Astrocyte of the spinal cord (primary cell): ENCODE measurements around the gene NFKB2.
A peak's percentile ranks its signal among the peaks of the same experiment; 100 is the strongest.

ENCODE experiments used
- DNase-seq: peaks from one replicate; pipeline ENCODE4 v3.0.0; 2011; ENCODE audit warnings: low read depth, low spot score
- H3K4me3 ChIP-seq: 2 replicates; pipeline ENCODE4 v1.5.1; 2011; ENCODE audit warnings: low read depth, mild to moderate bottlenecking, low read length, moderate library complexity
- in situ Hi-C: cut with HindIII; loops from 2 replicates; pipeline ENCODE4 v1.10.0; 2017; ENCODE audit warnings: low sequenced_read_pairs
- TF ChIP-seq, protein P1 (sequence below): IDR thresholded peaks from 2 replicates; pipeline ENCODE4 v1.5.1; 2012; ENCODE audit warnings: low read depth, mild to moderate bottlenecking, low read length, inconsistent platforms

Gene NFKB2

DNA sequence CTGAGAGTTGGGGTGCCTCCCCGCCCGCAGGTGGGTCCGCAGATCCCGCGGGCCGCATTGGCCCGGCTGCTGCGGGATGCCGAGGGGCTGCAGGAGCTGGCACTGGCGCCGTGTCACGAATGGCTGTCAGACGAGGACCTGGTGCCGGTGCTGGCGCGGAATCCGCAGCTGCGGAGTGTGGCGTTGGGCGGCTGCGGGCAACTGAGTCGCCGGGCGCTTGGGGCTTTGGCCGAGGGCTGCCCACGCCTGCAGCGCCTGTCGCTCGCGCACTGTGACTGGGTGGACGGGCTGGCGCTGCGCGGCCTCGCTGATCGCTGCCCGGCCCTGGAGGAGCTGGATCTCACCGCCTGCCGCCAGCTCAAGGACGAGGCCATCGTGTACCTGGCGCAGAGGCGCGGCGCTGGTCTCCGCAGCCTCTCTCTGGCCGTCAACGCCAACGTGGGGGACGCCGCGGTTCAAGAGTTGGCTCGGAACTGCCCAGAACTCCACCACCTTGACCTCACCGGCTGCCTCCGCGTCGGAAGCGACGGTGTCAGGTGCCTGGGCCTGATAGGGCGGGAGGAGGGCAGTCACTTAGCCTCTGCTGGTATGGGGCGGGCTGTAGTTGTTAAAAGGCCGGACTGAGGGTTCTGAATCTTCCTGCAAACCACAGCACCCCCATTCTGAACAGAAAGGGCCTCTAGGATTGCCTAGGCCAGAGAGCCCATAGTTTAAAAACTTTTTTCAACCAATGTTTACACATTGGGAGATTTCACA lies 26.4 kb downstream of the NFKB2 start:
- peak overlapping the region; percentile 82 for H3K4me3 ChIP-seq
- in situ Hi-C loops: no loop called here
- TF ChIP-seq, protein P1, sequence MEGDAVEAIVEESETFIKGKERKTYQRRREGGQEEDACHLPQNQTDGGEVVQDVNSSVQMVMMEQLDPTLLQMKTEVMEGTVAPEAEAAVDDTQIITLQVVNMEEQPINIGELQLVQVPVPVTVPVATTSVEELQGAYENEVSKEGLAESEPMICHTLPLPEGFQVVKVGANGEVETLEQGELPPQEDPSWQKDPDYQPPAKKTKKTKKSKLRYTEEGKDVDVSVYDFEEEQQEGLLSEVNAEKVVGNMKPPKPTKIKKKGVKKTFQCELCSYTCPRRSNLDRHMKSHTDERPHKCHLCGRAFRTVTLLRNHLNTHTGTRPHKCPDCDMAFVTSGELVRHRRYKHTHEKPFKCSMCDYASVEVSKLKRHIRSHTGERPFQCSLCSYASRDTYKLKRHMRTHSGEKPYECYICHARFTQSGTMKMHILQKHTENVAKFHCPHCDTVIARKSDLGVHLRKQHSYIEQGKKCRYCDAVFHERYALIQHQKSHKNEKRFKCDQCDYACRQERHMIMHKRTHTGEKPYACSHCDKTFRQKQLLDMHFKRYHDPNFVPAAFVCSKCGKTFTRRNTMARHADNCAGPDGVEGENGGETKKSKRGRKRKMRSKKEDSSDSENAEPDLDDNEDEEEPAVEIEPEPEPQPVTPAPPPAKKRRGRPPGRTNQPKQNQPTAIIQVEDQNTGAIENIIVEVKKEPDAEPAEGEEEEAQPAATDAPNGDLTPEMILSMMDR: no peak
- DNase-seq: no peak

DNA sequence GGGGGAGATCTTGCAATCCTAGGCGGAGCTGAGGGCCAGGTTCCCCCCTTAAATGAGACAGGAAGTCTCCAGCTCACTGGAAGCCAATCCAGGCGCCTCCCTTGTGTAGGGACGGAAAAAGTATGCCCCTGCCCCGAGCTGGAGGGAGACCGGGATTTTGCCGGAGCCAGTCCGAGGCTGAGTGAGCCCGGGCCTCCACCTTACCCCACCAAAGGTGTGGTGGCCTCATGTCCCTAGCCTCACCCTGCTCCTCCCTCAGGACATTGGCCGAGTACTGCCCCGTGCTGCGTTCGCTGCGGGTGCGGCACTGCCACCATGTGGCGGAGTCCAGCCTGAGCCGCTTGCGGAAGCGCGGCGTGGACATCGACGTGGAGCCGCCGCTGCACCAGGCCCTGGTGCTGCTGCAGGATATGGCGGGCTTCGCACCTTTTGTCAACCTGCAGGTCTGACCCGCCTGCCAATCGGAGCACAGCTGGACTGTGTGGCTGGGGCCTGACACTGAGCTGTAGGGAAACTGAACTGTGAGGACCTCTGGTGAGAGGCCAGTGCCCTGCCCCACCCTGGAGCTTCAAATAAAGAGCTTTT lies 27.1 kb downstream of the NFKB2 start:
- DNase-seq: peak; percentile 64
- in situ Hi-C loops: no loop called here
- peak overlapping the region; percentile 82 for H3K4me3 ChIP-seq
- TF ChIP-seq, protein P1: peak; percentile 83

DNA sequence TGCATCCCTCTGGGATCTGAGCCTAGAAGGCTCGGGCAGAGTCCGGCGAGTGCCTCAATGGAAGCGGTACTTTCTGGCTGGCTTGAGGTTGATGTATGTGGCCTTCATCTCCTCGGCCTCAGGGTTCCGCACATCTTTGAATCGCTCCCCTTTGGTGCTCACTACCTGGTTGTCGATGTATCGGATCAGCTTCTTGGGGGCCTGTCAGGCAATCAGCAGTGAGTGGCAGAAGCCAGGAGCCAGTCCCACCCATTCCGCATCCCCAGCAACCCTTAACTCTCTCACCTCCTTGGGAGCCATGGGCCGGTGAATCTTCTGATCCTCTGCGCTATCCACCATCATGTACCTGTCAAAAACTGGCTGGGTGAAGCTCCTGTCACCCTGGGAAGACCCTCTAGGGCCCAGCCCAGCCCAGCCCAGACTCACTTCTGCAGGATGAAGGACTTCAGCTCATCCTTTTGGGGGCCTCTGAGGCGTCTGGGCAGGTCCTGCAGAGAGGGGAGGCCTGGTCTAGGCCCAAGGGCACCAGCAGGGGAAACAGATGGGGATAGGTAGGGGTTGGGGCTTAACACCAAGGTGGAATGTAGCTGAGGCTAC lies 28.0 kb downstream of the NFKB2 start:
- H3K4me3 ChIP-seq: no peak overlapping the region
- in situ Hi-C loops: no loop called here

DNA sequence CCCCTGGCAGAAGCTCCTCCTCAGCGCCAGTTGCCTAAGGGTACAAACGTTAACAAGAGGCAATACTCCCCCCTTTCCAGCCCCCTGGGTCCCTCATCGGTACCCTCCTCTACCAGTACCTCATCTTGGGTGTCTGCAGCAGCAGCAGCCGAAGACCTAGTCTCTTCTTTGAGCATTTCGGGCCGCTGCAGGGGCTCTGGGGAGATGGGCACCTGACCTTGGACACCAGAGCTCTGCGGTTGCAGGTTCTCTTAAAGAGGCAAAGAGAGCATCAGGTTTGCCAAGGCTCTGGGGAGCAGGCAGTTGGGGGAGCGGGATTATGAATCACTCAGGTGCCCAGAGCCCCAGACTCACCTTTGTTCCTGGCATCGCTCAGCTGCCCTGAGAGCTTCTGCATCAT lies 28.6 kb downstream of the NFKB2 start:
- no peak for DNase-seq
- in situ Hi-C loops: no loop called here
- TF ChIP-seq, protein P1: no peak
- H3K4me3 ChIP-seq: no peak overlapping the region

More for the DNA sequence above, 28.0 kb downstream of the NFKB2 start:
- TF ChIP-seq, protein P1: no peak
- no peak for DNase-seq

DNA sequence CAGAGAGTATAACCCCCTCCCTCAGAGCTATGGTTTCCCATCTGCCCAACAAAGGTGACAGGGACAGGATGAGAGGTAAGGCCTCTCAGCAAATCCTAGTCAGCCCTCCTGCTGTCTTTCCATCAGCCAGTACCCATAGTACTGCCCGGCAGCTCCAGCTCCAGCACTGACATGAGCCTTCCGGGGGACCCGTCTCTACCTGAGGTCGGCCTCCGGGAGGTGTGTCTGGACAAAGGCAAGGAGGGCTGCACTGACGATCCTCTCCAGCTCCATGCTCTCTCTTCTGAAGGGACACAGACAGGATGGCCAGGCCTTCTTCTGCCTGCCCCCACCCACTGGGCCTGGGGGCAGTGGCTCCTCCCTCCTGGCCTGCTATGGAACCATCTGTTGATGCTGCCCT lies 29.4 kb downstream of the NFKB2 start:
- TF ChIP-seq, protein P1: no peak
- in situ Hi-C loops: no loop called here
- DNase-seq: no peak
- H3K4me3 ChIP-seq: no peak overlapping the region

DNA sequence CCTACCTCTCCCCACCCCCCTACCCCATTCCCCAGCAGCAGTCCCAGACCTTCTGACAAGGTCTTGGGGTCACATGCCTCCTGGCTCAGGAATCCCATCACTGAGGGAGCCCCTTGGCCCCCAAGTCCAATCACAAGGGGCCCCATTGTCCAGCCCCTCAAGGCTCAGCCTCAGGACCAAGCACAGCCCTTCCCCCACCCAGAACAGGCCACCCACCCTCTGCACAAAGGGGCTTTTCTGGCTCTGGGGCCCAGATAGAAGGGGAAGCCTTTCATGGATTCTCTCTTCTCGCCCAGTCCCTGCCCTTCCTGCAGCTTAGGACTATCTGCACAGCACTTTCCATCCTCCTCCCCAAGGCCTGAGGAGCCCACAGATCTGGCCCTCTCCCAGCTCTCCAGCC lies 29.9 kb downstream of the NFKB2 start:
- no peak for DNase-seq
- no peak overlapping the region for H3K4me3 ChIP-seq
- TF ChIP-seq, protein P1: no peak
- in situ Hi-C loops: no loop called here
